HG02588 (cell line): ENCODE results near the gene PALMD.

Source experiments
- ATAC-seq: cut with Tn5 transposase; IDR thresholded peaks from one replicate; pipeline ENCODE4 v1.9.1; 2021; ENCODE audit warnings: mild to moderate bottlenecking, moderate library complexity; ENCODE audit not compliant: unreplicated experiment

Gene PALMD

GRCh38 chr1:99738858-99739465 lies 93.0 kb downstream of the PALMD start:
- no peak for ATAC-seq

GRCh38 chr1:99740141-99740540 lies 94.2 kb downstream of the PALMD start:
- ATAC-seq: no peak
